ENCODE data around the gene SSTR3. TPM values are rescaled to one million over a fixed set of nuclear protein-coding genes. Genes with fewer than 3 reads are reported as not detected.

SSTR3 gene
- total RNA-seq, 1 donor: not detected

DNA sequence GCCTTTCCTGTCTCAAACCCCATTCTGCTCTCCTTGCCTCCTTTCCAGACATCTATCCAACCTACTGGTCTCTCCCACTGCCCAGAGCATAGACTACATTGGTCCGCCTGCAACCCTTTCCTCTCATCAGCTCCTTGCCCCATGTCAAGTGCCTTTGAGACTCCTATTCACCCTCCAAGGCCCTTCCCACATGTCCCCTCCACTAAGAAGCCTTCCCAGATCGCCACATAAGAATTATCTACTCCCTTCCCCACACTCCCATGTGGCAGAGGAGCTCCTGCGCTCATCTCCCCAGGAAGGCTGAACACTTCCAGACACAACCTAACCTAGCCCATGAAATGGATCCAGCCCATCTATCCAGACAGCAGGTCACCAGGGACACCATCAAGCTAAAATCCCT, 34.5 kb downstream of the SSTR3 start:
- no peak for DNase-seq (ENCODE audit: low read depth)
- TF ChIP-seq, protein P1, sequence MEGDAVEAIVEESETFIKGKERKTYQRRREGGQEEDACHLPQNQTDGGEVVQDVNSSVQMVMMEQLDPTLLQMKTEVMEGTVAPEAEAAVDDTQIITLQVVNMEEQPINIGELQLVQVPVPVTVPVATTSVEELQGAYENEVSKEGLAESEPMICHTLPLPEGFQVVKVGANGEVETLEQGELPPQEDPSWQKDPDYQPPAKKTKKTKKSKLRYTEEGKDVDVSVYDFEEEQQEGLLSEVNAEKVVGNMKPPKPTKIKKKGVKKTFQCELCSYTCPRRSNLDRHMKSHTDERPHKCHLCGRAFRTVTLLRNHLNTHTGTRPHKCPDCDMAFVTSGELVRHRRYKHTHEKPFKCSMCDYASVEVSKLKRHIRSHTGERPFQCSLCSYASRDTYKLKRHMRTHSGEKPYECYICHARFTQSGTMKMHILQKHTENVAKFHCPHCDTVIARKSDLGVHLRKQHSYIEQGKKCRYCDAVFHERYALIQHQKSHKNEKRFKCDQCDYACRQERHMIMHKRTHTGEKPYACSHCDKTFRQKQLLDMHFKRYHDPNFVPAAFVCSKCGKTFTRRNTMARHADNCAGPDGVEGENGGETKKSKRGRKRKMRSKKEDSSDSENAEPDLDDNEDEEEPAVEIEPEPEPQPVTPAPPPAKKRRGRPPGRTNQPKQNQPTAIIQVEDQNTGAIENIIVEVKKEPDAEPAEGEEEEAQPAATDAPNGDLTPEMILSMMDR (IDR thresholded peaks at IDR 0.05; ENCODE audit: insufficient read depth, low read depth, low read length): no peak
- H3K4me3 ChIP-seq (ENCODE audit: low read depth, low read length): no peak overlapping the region

DNA sequence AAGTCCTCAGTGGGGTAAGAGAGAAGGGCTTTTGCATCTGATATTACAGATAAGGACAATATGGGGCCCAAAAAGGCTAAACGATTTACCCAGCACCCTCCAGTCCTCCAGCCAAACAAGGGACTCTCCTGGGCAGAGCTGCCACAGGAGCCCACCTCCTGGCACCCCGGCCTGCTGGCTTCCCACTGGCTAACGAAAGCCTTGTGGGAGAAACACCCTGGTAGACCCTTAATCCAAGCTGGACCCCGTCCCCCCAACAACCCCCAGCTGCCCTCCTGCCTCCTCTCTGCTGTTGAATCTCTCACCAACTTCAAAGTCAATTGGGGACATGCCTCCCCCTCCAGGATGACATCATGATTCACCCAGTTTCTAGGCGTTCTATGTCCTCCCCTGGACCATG, 35.1 kb downstream of the SSTR3 start:
- TF ChIP-seq, protein P1 (IDR thresholded peaks at IDR 0.05; ENCODE audit: insufficient read depth, low read depth, low read length): no peak

GRCh38 chr22:37176464-37177061, 35.7 kb downstream of the SSTR3 start:
- H3K4me3 ChIP-seq (ENCODE audit: low read depth, low read length): no peak overlapping the region
- DNase-seq (ENCODE audit: low read depth): peak; percentile 95
- TF ChIP-seq, protein P1 (IDR thresholded peaks at IDR 0.05; ENCODE audit: insufficient read depth, low read depth, low read length): no peak

More for the DNA sequence above, 35.1 kb downstream of the SSTR3 start:
- no peak for DNase-seq (ENCODE audit: low read depth)
- H3K4me3 ChIP-seq (ENCODE audit: low read depth, low read length): no peak overlapping the region

- H3K4me3 ChIP-seq (ENCODE audit: low read depth, low read length): no peak overlapping the region
- no peak for DNase-seq (ENCODE audit: low read depth)
- TF ChIP-seq, protein P1 (IDR thresholded peaks at IDR 0.05; ENCODE audit: insufficient read depth, low read depth, low read length): no peak
Observed at GRCh38 chr22:37175414-37176281, 36.6 kb downstream of the SSTR3 start.

- TF ChIP-seq, protein P1 (IDR thresholded peaks at IDR 0.05; ENCODE audit: insufficient read depth, low read depth, low read length): no peak
- DNase-seq (ENCODE audit: low read depth): no peak
- H3K4me3 ChIP-seq (ENCODE audit: low read depth, low read length): no peak overlapping the region
Observed at GRCh38 chr22:37174964-37175363, 37.3 kb downstream of the SSTR3 start.

- H3K4me3 ChIP-seq (ENCODE audit: low read depth, low read length): no peak overlapping the region
- peak; percentile 91 for DNase-seq (ENCODE audit: low read depth)
- TF ChIP-seq, protein P1 (IDR thresholded peaks at IDR 0.05; ENCODE audit: insufficient read depth, low read depth, low read length): no peak
Observed at GRCh38 chr22:37173709-37174108, 38.6 kb downstream of the SSTR3 start.

Data from fibroblast of villous mesenchyme (primary cell).